Measurements from ENCODE around the gene PRRC2A.
"Not testable (repeated sequence)": the region's sequence is repeated elsewhere in the genome, so short reads cannot be mapped to it uniquely, and the experiment has no call there.

The PRRC2A gene

GRCh38 chr6:31586008-31586407 lies 34.5 kb upstream of the PRRC2A start, which contains the start of gene LST1:
Gene LST1, plus strand, starts transcription at chr6:31586277. Its CDS starts 1,023 bp downstream, at chr6:31587300.
- DNase-seq = no peak

- no peak for DNase-seq
These were observed 33.8 kb upstream of the PRRC2A start for GRCh38 chr6:31586599-31587281.

GRCh38 chr6:31587791-31588777 lies 32.4 kb upstream of the PRRC2A start:
- no peak for DNase-seq

- DNase-seq = no peak
These were observed 31.5 kb upstream of the PRRC2A start for GRCh38 chr6:31588871-31589650.

GRCh38 chr6:31590691-31591090 lies 29.8 kb upstream of the PRRC2A start:
- DNase-seq = not testable (repeated sequence)

- DNase-seq = no peak
These were observed 28.1 kb upstream of the PRRC2A start for GRCh38 chr6:31592396-31592771.

- peak; percentile 8 for DNase-seq
These were observed 23.5 kb upstream of the PRRC2A start for GRCh38 chr6:31597006-31597405.

DNA sequence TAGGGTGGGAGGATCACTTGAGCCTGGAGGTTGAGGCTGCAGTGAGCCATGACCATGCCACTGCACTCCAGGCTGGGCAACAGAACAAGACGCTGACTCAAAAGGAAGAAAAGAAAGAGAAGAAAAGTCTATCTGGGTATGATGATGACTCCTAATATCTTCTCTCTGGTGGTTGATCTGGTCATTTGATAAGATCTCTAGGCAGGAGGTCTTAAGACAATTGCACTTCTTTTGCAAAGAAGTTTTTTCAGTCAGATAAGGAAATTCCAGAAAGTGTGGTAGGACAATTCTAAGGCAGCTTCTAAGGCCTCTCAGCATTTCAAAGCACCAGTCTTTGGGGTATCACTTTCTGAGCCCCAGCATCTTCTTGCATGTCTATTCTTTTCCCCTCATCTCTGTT lies 13.2 kb upstream of the PRRC2A start:
- DNase-seq = no peak

DNA sequence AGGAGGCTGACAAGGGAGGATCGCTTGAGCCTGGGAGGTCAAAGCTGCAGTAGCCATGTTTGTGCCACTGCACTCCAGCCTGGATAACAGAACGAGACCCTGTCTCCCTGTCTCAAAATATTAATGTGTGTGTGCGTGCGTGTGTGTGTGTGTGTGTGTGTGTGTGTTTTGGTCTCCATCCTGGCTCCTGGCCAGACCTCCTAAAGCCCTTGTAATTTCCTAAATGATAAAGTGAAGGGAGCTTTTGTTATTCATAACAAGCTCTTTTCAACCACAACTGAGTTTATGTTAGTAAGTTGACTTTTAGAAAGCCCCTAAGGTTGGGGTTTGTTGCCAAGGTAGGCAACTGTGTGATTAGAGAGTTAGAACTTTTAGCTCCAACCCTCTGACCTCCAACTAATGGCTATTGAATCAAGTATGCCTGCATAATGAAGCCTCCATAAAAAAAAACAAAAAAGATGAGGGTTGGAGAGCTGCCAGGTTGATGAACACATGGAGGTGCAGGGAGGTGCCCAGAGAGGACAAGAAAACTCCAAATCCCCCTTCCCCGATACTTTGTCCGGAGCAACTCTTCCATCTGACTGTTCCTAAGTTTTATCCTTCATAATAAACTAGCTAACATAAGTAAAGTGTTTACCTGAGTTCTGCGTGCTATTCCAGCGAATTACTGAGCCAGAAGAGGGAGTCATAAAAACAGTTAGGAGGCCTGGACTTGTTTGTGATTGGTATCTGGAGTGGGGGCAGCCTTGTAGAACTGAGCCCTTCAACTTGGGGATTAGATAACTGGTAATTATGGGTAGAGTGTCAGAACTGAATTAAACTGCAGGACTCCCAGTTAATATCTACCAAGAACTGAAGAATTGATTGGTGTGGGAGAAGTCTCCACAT lies 10.8 kb upstream of the PRRC2A start:
- DNase-seq = peak; percentile 18

DNA sequence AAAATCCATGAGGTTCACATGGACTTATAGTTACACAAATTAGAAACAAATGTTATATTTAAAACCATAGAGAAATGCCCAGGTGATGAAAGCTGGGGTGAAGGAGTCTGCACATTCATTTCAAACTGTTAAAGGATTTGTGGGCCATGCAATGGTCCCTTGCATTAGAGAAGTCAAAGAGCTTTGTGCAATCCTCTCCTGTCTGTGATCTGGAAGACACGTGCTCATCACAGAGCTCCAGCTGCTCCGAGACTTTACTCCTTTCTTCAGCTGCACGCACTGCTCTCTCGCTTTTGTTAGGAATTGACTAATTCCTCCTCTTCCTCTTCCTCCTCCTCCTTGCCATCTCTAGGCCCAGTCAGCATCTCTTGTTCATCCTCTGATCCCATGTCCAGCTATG lies 9.5 kb upstream of the PRRC2A start:
- DNase-seq = no peak

DNA sequence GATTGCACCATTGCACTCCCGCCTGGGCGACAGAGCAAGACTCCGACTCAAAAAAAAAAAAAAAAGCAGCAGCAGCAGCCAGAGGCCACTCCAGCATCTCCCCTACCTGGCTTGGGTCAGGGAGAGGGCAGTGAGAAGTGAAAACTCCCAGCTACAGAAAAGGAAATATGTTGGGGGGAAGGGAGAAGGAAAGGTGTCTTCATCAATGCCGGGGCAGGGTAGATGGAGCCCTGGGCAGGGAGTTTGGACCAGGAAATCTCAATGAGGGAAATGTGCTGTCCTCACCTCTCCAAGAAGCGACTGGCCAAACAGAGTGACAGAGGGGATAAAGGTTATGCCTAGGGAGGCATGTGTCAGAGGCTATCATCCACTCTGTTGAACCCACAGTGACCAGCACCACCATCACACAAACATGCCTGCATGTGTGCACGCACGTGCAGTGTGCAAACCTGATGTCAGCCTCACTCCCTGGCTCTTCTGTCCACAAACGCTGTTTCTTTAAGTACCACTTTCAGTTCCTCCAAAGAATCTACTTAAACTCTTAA lies 6.4 kb upstream of the PRRC2A start:
- DNase-seq = no peak

GRCh38 chr6:31614684-31615578 lies 5.6 kb upstream of the PRRC2A start, which contains the start of gene AIF1:
Gene AIF1, plus strand, starts transcription at chr6:31615234. Its CDS starts 96 bp downstream, at chr6:31615330.
- DNase-seq = no peak

DNA sequence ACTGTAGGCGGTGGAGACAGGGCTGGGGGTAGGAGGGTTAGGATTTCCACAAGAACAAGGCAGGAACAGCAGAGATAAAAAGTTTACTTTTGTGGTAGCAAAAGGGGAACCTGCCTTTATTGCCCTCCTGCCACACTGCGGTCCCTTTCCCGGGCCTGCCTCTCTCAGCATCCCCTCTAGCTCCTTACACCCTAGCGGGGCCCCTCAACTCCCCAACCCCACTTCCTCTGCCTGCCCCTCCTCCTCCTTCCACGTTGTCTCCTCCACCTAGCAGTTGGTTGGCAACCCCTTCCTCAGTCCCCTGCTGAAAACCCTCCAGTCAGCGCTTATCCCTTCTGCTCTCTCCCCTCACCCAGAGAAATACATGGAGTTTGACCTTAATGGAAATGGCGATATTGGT lies 4.8 kb upstream of the PRRC2A start:
- no peak for DNase-seq

DNA sequence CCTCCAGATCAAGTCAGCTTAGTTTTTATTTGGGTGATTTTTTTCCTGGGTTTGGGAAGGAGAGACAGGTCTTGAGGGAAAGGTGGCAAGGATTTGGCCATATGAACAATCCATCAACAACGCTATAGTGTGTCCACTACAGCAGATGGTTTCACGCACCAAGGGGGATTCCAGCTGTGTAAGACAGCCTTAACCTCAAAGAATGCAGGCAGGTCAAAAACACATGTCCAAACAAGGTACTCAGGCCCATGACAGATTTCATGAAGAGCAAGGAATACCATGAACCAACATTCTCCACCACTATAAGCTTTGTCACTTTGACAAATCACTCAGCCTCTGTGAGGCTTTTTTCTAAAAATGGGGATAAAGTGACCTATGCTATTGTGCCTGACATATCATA lies 3.5 kb upstream of the PRRC2A start:
- DNase-seq = no peak

- peak; percentile 98 for DNase-seq
These were observed 520 bp upstream of the PRRC2A start for GRCh38 chr6:31619805-31620585.

GRCh38 chr6:31621320-31621939 lies 915 bp downstream of the PRRC2A start:
- DNase-seq = no peak

DNA sequence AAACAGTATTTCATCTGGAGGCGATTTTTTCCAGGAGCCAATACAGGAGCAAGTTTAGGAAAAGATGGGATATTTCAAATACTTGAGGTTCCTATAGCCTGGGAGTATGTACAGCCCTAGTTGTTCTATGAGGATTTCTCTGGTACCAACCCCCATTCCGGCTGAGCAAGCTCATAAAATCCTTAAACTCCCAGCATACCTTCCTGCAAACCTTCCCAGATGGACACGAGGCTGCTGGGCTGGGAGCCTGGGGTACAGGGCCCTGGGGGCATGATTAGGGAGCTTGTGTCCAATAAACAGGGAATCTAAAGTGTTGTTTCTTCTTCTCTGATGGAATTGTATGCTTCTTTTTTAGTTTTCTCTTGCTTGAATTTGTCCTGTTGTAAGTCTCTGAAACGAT lies 1.5 kb downstream of the PRRC2A start:
- DNase-seq = no peak

- no peak for DNase-seq
These were observed 2.2 kb downstream of the PRRC2A start for GRCh38 chr6:31622684-31623091.

- DNase-seq = no peak
These were observed 3.6 kb downstream of the PRRC2A start for GRCh38 chr6:31624070-31624469.

Measured in NCI-H1436 (cell line).